HG03025 (cell line): ENCODE measurements around the gene IPO13.

Experiments used
- ATAC-seq: cut with Tn5 transposase; IDR thresholded peaks from one replicate; pipeline ENCODE4 v1.9.1; 2021; ENCODE audit warnings: mild to moderate bottlenecking, moderate library complexity; ENCODE audit not compliant: unreplicated experiment, low FRiP score

IPO13 gene

DNA sequence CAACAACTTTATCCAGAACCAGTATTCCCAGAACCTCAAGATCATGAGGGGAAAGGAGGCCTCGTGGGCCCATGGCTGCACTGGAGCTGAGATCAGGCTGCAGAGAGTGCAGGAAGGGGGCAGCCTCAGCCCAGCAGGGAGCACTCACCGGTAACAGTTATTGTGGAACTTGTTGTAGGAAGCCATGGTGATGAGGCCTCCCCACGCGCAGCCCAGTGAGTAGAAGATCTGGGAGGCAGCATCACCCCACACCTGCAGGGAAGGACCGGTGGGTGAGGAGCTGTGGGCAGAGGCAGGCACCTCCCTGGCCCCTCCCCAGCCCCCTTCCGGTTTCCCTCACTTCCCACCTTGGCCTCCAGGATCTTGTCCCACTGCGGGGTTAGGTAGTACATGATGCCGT, 55.4 kb downstream of the IPO13 start:
- no peak for ATAC-seq

DNA sequence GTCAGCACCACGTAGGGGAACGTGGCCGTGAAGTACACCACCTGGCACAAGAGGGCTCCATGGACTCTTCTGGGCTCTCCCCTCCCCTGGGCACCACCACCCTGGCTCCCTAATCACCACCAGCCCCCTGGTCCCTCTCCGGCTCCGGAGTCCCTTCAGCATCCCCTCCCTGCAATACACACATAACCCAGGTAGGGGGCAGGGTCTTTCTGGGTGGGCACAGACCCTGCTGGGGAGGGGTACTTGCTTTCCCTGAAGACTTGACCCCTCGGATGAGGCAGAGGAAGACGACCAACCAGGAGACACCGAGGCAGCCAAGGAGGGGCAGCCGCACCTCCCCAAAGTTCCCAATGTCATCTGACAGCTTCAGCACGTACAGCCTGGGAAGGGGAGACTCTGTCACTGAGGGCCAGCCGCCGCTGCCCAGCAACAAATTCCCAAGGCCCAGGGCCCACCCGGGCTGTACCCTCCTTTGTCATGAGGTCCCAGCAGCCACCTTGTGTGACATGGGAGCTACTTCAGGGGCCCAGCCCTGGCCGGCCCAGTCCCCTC, 55.9 kb downstream of the IPO13 start:
- no peak for ATAC-seq

- ATAC-seq = no peak
Measured at GRCh38 chr1:44008259-44008658, 61.5 kb downstream of the IPO13 start.

DNA sequence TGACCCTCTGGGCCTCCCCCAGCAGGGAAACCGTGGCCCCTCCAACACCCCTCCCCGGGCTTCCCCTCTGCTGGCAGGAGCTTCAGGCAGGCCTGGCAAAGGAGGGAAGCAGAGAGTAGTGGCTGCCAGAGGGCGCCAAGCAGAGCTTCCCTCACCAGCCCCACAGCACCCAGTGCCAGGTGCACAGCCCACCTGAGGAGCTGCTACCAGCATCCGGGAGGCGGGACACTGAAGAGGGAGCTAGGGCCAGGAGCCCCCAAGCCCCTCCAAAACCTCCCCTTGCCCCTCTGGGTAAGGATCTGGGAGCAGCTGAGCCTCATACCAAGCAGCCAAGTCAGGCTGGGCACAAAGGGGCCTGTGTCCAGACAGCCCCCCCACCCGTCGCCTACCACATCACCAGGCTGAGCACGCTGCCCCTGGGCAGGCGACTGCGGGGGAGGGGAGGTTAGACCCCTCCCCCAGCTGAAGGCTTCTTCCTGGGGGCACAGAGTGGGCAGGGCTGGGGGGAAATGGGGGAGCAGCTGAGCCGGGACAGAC, 64.3 kb downstream of the IPO13 start:
- no peak for ATAC-seq

DNA sequence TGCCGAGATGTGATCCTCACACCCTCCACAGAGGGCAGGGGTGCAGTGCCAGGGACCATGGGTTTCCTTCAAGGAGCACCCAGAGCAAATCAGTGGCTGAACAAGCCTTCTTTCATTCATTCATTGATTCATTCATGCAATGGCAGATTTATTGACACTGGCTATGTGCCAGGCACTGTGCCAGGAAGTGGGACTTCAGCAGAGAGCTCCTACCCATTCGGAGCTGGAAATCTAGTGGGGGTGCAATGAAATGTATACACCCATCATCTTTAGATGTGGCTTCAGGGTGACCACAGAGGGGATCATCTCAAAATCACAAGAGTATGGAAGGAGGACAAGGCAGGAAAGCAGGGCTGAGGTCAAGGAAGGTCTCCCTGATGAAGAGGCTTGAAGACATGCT, 65.7 kb downstream of the IPO13 start:
- ATAC-seq = no peak

DNA sequence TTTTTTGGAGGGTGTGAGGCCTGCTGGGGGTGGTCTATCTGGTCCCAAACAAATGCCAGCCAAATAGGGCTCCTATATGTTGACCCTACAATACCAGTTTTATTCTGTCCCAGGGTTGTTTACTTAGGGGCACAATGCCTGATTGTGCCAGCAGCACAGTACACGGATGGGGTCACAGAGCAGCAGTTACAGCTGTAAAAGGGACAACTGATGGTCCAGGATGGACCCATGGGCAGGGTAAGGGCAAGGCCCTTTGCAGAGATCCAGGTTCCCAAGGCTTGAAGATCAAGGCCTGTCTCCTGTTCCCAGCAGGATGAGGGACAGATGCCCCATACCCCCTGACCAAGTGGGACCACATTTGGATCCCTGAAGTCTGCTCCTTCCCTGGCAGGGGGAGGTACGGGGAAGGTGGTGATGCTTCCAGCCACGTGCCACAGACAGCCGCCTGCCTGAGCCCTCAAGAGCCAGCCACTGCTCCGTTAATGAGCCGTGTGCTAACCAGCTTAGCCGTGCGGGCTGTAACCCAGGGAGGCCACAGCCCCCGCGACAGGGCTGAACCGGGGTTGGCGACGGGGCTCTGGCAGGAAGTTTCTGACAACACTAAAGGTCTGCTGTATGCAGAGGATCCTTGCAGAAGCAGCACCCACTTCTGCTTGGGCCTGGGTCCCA, 66.3 kb downstream of the IPO13 start:
- no peak for ATAC-seq

GRCh38 chr1:44013949-44014348, 67.2 kb downstream of the IPO13 start:
- ATAC-seq = no peak

GRCh38 chr1:44014365-44015104, 67.8 kb downstream of the IPO13 start:
- ATAC-seq = no peak

GRCh38 chr1:44015206-44015605, 68.5 kb downstream of the IPO13 start:
- ATAC-seq = no peak

GRCh38 chr1:44016041-44016889, 69.5 kb downstream of the IPO13 start:
- ATAC-seq = no peak

DNA sequence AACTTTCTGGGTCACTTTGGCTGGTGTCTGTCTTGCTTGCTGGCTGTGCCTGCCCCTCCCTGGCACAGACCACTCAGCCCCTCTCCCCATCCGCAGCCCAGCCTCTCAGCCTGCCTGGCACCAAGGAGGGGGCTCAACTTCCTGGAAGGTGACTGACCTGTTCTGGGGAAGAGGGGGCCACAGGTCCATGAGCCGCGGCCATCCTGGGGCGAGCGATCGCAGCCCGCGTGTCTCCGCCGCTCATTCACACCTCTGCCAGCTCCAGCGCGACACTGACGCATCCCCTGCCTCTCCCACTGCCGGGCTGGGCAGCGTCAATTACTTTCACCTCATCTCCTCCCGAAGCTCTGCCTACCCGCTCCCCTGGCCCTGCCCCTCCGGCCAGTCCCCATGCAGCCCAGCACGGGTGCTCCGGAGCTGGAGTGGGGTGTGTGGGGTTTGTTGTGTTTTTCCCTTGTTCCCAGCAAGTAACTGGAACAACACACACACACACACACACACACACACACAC, 70.2 kb downstream of the IPO13 start:
- no peak for ATAC-seq
